HG03103 (cell line): ENCODE measurements around the gene HEMK1.

Experiments
- ATAC-seq: cut with Tn5 transposase; IDR thresholded peaks from one replicate; pipeline ENCODE4 v1.9.1; 2021; ENCODE audit warnings: low read depth; ENCODE audit not compliant: unreplicated experiment

Gene HEMK1

GRCh38 chr3:50599115-50599715, 29.9 kb downstream of the HEMK1 start:
- ATAC-seq, result no peak

DNA sequence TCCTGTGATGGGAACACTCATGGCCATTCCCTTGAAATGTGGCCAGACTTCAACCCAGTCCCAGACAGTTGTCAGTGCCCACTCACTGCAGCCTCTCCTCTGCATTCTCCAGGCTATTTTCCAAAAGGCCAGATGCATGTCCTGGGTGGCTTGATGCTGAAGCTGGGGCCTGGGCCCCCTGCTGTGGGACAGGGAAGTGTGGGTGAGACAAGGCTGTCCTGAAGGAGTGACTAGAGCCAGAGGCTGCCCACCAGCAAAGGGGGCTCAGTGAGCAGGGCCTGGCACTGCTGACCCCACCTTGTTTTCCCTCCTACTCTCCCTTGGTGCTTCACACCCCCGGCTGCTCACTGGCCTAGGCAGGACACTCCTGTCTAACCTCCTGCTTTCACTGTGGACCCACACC, 30.4 kb downstream of the HEMK1 start:
- no peak for ATAC-seq

DNA sequence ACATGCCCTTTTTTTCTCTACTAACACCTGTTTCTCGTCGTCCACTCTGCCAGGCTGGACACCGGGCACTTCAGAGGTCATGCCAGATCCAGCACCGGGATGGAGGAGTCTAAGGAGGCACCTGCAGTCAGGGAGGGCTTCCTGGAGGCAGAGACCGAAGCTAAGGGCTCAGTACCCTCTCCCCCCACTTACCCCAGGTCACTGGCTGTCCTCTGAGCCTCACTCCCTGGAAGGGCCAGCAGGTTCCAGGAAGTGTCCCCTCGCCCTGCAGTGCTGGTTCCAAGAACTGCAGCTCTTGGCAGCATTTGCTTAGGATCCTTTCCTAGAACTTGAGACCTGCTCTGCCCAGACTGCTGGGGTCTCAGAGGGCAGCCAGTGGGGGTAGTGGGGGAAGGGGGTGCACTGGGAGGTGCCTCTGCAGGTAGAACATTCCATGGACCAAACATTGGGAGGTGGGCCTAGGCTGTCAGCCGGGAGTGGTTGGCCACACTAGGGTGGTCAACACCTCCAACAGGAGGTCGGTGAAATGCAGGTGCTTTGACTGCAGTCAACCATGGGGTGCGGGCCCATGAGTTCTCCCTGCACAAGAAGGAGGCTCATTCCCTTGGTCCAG, 30.9 kb downstream of the HEMK1 start:
- no peak for ATAC-seq

GRCh38 chr3:50600841-50601591, 31.7 kb downstream of the HEMK1 start:
- no peak for ATAC-seq

GRCh38 chr3:50602595-50603191, 33.4 kb downstream of the HEMK1 start:
- no peak for ATAC-seq

GRCh38 chr3:50603261-50604109, 34.2 kb downstream of the HEMK1 start:
- ATAC-seq, result no peak

DNA sequence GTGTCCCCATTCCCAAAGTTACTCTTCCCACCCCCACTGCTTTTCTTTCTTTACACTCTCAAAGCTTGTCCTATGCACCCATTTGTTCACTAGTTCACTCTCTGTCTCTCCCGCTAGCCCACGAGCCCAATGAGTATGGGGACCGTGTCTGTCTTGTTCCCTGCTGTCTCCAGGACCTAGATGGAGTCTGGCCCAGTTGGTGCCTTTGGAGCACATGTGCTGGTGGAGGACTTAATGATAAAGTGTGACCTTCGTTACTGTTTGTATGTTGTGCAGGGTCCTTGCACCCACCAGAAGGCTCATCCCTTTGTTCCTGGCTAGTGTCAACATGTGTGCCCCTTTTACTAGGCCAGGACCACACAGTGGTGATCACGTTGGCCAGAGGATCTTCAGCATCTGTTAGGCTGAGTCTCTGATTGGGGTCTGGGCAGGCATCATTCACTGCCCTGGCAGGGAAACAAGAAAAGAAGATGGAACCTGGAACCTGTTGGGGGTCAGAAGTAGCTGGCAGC, 34.8 kb downstream of the HEMK1 start:
- no peak for ATAC-seq

GRCh38 chr3:50604628-50605588, 35.6 kb downstream of the HEMK1 start:
- no peak for ATAC-seq

DNA sequence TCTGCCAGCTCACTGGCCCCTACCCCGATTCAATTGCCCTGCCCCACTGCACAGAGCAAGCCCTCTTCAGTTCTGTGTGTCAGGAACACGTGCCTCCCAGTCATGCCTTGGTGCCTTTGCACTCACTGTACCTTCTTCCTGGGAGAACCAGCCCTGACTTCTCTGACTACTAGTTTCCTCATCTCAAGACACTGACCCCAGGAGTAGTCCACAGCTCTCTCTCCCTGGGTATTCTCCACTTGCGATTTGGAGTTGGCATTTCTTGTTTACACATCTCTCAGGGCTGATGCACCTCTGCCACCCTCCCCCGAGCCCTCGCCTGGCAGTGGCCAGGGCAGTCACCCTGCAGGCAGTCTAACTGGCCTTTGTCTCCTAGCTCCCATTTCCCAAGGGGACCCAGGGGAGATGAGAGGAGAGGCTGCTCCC, 36.6 kb downstream of the HEMK1 start:
- no peak for ATAC-seq

DNA sequence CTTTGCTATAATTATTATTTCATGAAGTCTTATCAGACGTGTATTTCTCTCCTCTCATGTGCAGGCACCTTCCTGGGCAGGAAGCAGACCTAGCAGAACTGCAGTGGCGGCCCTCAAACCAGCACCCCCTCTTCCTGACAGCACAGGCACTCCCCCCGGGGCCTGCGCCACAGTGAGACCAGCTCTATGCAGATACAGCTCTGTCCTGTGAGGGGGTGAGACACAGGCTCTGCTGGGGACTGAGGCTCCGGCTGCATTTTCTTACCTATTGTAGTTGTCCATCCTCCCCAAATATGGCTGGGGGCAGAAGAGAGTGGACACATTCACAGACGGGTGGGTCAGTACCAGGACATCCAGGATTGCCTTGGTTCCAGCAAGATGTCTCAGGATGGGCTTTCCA, 37.3 kb downstream of the HEMK1 start:
- no peak for ATAC-seq

DNA sequence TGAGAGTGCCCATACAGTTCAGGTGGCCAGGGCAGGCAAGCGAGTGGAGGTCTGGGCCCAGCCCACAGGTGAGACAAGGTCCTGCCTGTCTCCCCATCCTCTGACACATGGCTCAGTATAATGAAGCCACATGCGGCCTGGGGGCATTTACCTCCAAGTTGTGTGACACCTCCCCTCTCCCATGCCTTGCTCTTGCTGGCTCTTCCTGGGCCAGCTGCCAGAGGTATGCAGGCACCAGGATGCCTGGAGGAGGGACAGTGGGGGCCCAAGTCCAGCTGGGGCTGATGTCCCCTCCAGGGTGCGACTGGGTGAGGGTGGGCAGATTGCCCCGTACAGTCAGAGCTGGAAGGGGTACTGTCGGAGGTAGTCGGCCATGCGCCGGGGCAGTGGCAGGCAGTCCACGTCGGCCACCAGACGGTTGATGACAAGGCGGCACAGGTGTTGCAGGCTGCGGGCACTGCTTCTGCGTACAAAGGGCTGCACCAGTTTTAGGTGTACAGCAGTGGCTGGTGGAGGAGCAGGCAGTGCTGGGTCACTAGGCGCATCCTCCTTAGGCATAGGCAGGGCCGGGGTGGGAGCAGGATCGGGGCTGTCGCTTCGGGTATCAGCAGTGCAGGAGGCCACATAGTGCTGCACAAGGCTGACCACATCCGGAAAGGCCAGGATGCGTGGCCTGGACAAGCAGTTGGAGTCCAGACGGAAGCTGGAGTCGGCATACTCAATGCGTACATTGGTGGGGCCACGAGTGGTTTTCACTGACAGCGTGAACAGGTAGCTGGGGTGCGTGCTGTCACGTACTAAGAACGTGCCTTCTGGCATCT, 38.2 kb downstream of the HEMK1 start:
- no peak for ATAC-seq

- ATAC-seq, result no peak
These were observed 39.0 kb downstream of the HEMK1 start for GRCh38 chr3:50608278-50608677.

- ATAC-seq, result no peak
These were observed 39.9 kb downstream of the HEMK1 start for GRCh38 chr3:50609071-50609762.

DNA sequence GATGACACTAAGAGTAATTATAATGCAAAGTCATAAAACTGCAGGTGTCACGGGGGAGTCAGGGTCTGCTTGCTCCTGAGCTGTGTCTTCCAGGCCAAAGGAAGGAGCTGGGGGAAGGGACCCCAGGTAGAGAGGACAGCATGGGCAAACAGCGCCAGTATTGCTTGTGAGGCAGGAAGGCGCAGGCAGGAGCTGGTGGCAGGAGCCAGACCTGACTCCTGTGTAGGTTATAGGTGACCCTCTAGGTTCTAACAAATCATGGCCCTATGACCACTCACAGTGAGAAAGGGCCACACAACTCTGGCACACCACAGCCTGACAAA, 40.4 kb downstream of the HEMK1 start:
- no peak for ATAC-seq

- ATAC-seq, result no peak
These were observed 41.1 kb downstream of the HEMK1 start for GRCh38 chr3:50610181-50610971.

GRCh38 chr3:50610992-50611463, 41.7 kb downstream of the HEMK1 start:
- no peak for ATAC-seq
